Upper lobe of right lung (tissue), 1 donor: Measurements from ENCODE around the gene TEAD3. TPM values are rescaled to one million over a fixed set of nuclear protein-coding genes. Genes with fewer than 3 reads are reported as not detected.

Source experiments
- ATAC-seq: fragments of 200-7000 bp; cut with Tn5 transposase; one replicate; pipeline ENCODE4 v1.9.1; 2020; ENCODE audit warnings: mild to moderate bottlenecking, moderate library complexity
- DNase-seq: peaks from one replicate; pipeline ENCODE4 v3.0.0-alpha.2; 2020
- H3K27ac ChIP-seq: fragments of 200-600 bp; one replicate; pipeline ENCODE4 v1.8.0; 2022
- H3K27me3 ChIP-seq: fragments of 200-600 bp; one replicate; pipeline ENCODE4 v1.8.0; 2022; ENCODE audit warnings: mild to moderate bottlenecking
- H3K36me3 ChIP-seq: fragments of 200-600 bp; one replicate; pipeline ENCODE4 v1.8.0; 2022
- H3K4me1 ChIP-seq: fragments of 200-600 bp; one replicate; pipeline ENCODE4 v1.8.0; 2022
- H3K4me3 ChIP-seq: fragments of 200-600 bp; one replicate; pipeline ENCODE4 v1.8.0; 2022; ENCODE audit warnings: mild to moderate bottlenecking
- H3K9me3 ChIP-seq: fragments of 200-600 bp; one replicate; pipeline ENCODE4 v1.8.0; 2022
- CTCF ChIP-seq: fragments of 200-600 bp; IDR thresholded peaks from one replicate; pipeline ENCODE4 v1.8.0; 2022; ENCODE audit warnings: antibody characterized with exemption
- intact Hi-C: fragments of 100-400 bp; cut with DNase I; formaldehyde crosslinking; loops from one replicate; pipeline ENCODE4 v1.11.0; 2022
- total RNA-seq: library from RNA; stranded (reverse); fragmentation: NEBNext Ultra II Directional; extraction: Animal tissue kit (Norgen Biotek cat#: 25700); gene quantifications from one replicate; pipeline ENCODE4 v1.2.1, GENCODE V29; 2021
- donor health status: DM: no; HTN: yes; CAD: no; lungs with severe emphysema.

The TEAD3 gene
- total RNA-seq, 1 donor from 2014 or later, result 23.4 TPM

- no peaks in the 10 kb centered on the region for H3K9me3 ChIP-seq
- no peaks in the 10 kb centered on the region for H3K36me3 ChIP-seq
- DNase-seq, result no peak
- no peak for TF ChIP-seq CTCF
- peak overlapping the region; percentile 30 for H3K27ac ChIP-seq
- no peaks in the 10 kb centered on the region for H3K27me3 ChIP-seq
- no peak overlapping the region for H3K4me3 ChIP-seq
- ATAC-seq, result no peak
- intact Hi-C loops, result no loop called here
- peaks cover 55% of the 10 kb centered on the region for H3K4me1 ChIP-seq
These were observed 5.2 kb downstream of the TEAD3 start for GRCh38 chr6:35491558-35492257.

- no peak for TF ChIP-seq CTCF
- DNase-seq (no peak), ATAC-seq (no peak)
- Histone ChIP-seq H3K4me1 (peaks cover 60% of the 10 kb centered on the region), H3K27me3 (no peaks in the 10 kb centered on the region), H3K4me3 (no peak overlapping the region), H3K36me3 (no peaks in the 10 kb centered on the region), H3K9me3 (no peaks in the 10 kb centered on the region), H3K27ac (peak overlapping the region; percentile 44)
- intact Hi-C loops, result no loop called here
These were observed 5.9 kb downstream of the TEAD3 start for GRCh38 chr6:35490821-35491557.

- H3K27me3 ChIP-seq, result no peaks in the 10 kb centered on the region
- intact Hi-C loops, result no loop called here
- H3K27ac ChIP-seq, result peak overlapping the region; percentile 44
- DNase-seq (peak; percentile 77), ATAC-seq (peak; percentile 25)
- no peaks in the 10 kb centered on the region for H3K9me3 ChIP-seq
- no peak overlapping the region for H3K4me3 ChIP-seq
- H3K36me3 ChIP-seq, result no peaks in the 10 kb centered on the region
- TF ChIP-seq CTCF, result no peak
- H3K4me1 ChIP-seq, result peaks cover 65% of the 10 kb centered on the region
These were observed 6.7 kb downstream of the TEAD3 start for GRCh38 chr6:35489995-35490791.

- Histone ChIP-seq H3K4me3 (no peak overlapping the region), H3K9me3 (no peaks in the 10 kb centered on the region), H3K4me1 (peaks cover 60% of the 10 kb centered on the region), H3K27ac (peak overlapping the region; percentile 17), H3K27me3 (no peaks in the 10 kb centered on the region), H3K36me3 (no peaks in the 10 kb centered on the region)
- intact Hi-C loops, result no loop called here
- no peak for TF ChIP-seq CTCF
- ATAC-seq (no peak), DNase-seq (no peak)
These were observed 7.8 kb downstream of the TEAD3 start for GRCh38 chr6:35489066-35489465.

GRCh38 chr6:35488517-35488862, 8.4 kb downstream of the TEAD3 start:
- no peak for ATAC-seq
- Histone ChIP-seq H3K36me3 (no peaks in the 10 kb centered on the region), H3K4me1 (peaks cover 56% of the 10 kb centered on the region), H3K4me3 (no peak overlapping the region), H3K27me3 (no peaks in the 10 kb centered on the region), H3K27ac (no peak overlapping the region), H3K9me3 (no peaks in the 10 kb centered on the region)
- no peak for TF ChIP-seq CTCF
- intact Hi-C loops, result no loop called here
- no peak for DNase-seq
